Measurements from ENCODE around the gene KRT78.
"Not testable (repeated sequence)": the region's sequence is repeated elsewhere in the genome, so short reads cannot be mapped to it uniquely, and the experiment has no call there.

The KRT78 gene

GRCh38 chr12:52795694-52796428, 52.9 kb downstream of the KRT78 start, which contains the start of gene KRT3:
TSS of gene KRT3 (minus strand) at chr12:52796117. CDS start at chr12:52796042, 75 bp downstream.
- DNase-seq: no peak

GRCh38 chr12:52795332-52795674, 53.5 kb downstream of the KRT78 start:
- DNase-seq: not testable (repeated sequence)

DNA sequence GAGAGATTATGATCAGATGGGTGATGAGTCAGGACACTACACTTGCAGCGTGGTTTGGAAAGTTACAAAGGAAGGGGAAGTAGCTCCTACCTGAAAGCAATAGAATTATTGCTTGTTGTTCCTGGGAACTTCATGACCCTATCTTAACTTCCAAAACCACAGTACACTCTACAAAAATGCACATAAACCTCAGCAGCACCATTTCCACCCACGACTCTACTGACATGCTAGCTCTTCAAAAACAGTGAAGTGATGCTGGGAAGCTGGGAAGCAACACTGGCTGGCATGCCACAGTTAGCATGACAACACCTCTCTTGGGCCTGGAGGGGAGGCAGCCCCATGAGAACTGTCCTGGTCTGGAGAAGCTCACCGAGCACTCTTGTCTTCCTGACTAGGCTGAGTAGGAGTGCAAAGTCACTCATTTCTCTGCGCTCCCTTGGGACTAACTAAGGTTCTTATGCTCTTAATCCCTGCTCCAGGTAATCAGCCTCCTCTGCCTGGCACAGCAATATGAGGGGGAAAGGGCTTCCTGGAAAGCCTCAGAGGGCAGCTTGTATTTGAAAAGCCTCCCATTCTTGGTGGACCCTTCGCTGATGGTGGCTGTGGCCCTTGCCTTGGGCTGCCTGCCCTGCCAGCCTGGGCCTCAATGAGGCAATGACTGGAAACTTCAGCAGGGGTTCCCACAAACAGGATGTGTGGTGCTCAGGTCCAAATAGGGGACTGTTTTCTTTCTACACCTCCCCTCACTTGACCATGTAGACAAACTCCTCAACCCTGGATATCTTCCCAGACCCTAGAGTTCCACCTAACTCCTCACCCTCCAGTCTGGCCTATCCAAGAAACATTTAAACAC, 54.1 kb downstream of the KRT78 start:
- no peak for DNase-seq

DNA sequence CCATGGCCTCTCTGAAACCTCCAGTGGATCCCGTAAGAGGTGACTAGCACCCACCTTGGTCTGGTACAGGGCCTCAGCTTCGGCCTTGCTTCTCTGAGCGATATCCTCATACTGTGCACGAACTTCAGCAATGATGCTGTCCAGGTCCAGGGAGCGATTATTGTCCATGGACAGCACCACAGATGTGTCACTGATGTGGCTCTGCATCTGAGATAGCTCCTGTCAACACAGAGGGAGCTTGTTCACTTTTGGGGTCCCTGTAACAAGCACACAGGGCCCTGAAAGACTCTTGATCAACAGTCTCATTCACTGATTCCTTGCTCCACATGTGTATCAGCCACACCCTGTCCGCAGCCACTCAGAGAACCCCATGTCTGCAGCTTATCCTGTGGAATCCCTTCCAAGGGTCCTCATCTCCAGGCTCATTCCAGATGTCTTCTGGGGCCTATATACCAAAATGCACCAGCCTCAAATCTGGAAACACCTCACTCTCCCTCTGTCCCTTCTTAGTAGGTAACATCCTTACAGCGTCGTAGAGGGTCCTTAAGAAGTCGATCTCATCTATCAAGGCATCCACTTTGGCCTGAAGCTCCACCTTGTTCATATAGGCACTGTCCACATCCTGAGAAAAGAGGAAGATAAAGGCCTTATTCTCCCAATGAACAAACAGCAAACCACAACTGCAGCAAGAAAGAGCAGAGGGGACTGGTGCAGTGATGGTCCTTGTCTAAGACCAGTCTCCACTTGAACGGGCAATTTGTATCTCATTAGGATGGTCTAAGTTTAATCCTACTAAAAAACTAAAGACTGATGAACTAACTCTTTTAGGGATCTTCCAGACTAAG, 56.4 kb downstream of the KRT78 start:
- no peak for DNase-seq

DNA sequence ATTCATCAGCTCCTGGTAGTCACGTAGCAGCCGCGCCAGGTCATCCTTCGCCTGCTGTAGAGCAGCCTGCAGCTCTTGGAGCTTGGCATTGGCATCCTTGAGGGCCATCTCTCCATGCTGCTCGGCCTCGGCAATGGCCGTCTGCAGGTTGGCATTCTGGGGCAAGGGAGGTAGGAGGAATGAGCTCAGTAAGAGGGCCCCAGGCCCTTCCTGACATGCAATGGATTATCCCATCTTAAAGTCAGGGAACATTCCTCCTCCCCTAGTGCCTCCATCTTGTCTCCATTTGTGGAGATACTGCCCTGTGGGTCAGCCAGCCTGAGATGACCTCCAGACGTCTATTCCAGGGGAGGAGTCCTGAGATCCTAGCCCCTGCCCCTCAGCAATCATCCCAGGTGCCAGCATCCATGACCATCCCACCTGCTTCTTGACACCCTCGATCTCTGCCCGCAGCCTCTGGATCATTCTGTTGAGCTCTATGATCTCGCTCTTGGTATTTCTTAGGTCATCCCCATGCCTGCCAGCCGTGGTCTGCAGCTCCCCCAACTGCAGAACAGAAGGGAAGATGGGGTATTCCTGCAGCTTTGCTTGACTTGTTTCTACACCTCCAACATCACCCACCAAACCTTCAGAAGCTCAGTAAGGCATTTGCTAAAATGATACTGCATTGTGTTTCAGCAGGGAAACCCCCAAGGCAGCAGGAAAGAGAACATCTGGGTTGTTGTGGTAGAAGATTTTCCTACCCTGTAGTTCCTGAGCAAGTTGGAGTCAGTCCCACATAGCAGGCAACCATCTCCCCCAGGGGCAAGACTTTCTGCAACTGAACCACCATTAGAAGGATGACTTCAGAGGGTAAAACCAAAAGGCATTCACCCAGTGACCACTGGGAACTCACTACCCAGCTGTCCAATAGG, 57.3 kb downstream of the KRT78 start:
- DNase-seq: no peak

GRCh38 chr12:52790427-52791270, 58.1 kb downstream of the KRT78 start:
- DNase-seq: no peak

- DNase-seq: no peak
Observed at GRCh38 chr12:52789637-52790426, 59.0 kb downstream of the KRT78 start.

- no peak for DNase-seq
Observed at GRCh38 chr12:52788876-52789636, 59.7 kb downstream of the KRT78 start.

DNA sequence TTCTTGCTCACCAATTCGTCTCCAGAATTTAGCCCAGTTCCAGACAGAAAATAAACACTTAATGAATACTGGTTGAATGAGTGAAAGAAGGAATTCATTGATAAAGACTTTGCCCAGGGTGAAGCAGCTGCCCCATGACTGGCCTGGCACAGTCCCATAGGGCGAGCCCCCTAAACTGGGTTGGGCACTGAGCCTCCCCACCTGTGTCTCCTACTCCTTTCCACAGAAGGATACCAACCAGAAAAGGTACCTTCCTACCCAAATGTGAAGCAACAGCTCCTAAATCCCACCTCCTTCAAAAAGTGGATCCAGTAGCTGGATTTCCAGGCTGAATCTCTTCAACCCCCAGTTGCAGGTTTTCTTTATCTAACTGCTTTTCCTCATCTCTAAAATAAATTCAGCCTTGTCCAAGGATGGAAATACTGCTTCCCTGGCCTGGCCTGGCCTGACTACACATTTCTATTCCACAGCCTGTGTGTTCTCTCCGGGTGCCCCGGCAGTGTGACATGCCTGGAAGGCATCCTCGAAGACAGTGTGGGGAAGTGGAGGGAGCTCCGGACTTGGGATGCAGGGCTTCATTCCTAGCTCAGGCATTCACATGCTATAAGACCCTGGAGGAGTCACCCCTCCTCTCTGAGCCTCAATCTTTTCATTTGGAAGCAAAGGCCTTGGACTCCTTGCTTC, 60.5 kb downstream of the KRT78 start:
- no peak for DNase-seq

Measured in CD4-positive, alpha-beta T cell treated with Interleukin-21 for 1 hour (primary cell).